Activated CD4-positive, alpha-beta T cell treated with anti-CD3 and anti-CD28 coated beads, Interleukin-2, amount 50 U/mL, for 24 hours (primary cell): ENCODE data around the gene KCNN1.

Experiments used
- DNase-seq, 2 donors: peaks; one replicate each; pipeline ENCODE4 v3.0.0-alpha.2; 2020; ENCODE audit warnings: low read depth in 1 of 2, low spot score in 1 of 2

Gene KCNN1

DNA sequence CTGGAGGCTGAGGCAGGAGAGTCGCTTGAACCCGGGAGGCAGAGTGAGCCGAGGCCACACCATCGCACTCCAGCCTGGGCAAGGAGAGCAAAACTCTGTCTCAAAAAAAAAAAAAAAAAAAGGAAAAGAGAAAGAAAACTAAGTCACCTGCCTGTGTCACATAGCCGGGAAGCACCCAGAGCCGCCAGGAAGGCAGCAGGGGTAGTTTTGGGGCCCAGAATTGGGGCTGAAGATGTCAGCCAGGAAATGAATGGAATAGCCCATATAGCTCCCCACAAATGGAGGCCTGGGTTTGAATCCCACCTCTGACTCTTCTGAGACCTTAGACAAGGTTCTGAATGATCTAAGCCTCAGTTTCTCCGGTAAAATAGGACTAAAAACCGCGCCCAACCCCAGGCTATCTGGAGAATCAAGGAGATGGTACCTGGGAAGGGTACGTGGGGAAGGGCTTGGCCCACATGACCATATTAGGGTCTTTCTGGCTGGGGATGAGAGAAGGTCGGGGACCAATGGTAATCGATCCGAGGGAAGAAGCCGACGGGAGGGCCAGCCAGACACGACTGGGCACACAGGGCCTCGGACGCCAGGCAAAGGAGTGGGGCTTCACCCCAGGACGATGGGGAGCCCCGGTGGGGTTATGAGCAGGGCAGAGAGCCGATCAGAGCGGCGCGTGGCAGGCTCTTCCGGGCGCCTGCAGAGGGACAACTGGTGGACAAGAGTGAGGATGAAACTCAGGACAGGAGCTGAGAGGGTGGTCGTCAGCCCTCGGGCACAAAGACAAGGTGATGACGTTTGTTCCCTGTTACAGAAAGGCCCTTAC lies 19.7 kb upstream of the KCNN1 start:
- no peak for DNase-seq

DNA sequence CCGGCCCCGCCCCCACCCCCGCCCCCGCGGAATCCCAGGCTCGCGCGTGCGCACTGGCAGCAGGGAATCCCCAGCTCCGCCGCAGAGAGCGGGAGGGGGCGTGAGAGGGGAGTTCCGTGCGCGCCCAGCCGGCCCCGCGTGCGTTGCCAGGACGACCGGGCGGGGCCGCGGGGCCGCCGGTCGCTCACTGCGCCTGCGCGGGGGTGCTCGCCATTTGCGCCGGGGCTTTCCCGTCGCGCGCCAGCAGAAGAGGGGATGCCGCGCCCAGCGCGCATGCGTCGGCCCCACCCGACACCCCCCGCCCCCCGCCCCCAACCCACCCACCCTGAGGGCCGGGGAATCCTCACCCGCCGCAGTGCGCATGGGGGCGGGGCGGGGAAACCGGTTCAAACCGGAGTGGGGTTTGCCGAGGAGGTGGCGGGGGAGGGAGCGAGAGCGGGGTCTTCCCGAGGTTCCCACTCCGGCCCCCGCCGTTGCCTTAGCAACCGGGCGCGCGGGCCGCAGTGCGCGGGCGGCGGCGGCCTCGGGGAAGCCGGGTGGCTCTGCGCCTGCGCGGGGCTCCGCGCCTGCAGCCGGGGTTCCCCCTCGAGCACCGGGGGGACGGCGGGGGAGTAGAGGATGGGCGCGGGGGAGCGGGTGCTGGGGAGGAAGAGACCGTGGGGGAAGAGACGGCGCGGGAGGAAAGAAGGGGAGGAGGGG lies 18.9 kb upstream of the KCNN1 start:
- peak; percentile 88 to 90 for DNase-seq

DNA sequence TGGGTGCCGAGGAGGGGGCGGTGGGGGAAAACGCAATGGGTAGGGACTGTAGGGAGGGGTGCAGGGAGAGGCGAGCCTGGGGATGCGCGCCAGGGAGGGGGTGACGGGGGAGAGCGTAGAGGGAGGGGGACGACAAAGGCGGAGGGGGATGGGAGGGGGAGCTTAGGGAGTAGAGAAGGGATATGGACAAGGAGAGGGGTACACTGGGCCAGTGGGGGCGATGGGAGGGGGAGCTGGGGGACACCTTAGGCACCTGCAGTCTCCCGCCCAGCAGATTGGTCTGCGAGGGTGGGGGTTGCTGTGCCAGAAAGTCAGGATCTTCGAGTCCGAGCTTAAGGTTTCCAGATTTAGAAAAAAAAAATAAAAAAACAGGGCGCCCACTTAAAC lies 18.4 kb upstream of the KCNN1 start:
- DNase-seq: no peak

DNA sequence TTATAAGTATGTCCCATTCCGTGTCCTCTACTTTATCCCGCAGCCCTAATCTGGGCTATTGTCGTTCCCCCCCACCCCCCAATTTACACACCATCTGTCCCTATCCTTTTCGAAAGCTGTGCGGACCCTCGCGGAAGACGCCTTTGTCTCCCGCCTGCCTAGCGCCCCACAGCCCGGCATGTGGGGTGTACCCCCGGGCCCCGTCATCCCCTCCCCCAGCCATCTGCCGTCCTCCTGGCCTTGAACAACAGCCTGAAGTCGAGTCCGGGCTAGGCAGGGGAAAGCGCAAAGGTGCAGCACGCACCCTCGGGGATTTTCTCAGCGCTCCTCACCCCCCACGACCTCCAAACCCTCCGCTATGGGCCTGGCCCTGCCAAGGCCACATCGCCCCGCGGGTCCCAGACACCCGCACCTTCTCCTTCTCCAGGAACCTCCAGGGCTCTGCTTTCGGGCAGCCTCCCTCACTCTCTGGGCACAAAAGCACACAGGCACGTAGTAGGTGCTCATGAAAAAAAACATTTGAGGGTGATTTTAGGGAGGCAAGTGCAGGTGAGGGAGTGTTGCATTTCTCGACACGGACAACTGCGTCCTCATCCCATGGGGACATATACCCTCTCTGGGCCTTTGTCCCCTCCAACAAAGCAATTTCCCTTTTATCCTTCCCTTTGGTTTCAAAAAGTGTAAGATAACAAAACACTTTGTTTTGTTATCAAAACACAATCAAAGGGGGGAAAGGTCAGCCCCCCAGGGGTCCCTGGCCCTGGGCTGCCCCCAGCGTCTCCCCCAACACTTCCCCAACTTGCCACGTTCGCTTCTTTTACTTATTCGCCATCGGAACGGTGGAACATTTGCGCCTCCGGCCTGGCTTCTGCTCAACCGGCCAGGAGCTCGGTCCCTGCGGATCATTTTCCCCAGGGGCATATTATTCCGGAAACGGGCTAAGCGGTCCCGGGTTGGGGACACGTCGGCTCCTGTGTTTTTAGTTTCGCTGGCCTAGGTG lies 17.7 kb upstream of the KCNN1 start:
- no peak for DNase-seq

DNA sequence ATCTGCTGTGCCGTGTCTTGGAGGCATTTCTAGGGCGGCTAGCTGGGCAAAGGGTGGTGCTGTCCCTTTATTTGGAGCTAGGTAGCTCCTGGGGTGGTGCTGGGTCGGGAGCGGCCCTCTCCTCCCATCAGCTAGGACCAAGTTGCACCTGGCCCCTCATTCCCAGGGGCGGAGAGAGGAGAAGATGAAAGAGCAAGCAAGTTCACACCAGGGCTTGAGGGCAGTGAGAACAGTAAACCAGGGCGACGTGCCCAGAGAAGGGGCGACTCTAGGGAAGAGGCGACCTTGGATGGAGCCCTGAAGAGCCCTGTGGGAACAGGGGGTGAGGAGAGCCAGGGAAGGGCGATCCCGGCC lies 17.0 kb upstream of the KCNN1 start:
- no peak for DNase-seq

DNA sequence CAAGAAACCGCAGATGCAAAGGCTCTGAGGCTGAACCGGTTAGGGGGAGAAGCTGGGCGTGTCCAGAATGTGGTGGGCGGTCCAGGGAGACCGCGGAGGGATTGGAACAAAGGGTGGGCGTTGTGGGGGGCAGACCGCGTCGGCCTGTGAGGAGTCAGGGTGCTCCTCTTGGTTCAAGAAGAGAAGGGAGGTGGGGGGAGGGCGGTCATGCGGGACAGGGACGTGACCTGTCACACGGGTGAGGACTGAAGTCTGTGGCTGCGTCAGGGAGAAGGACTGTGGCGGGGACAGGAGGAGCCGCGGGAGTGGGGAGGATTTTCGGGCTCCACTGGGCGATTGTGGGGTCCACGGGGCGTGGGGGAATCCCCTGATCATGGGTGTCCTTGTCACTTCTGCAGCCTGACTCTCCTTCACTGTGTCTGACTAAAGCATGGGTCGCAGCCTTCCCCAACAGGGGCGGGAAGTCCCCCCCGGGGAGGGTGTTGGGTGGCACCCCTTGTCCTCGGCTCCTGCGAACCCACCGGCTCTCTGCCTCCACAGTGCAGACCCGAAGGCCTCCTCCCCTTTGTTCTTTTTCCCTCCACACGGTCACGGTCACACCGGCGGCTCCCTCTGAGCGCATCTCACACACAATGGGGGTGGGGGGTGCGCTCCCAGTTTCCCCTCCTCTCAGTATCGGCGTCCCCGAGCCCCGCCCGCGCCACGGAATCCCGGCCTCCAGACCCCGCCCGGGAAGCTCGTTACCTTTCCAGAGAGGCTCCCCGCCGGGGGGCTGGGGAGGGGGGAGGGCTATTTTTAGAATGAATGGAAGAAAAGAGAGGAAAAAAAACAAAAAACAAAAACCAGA lies 16.4 kb upstream of the KCNN1 start:
- no peak for DNase-seq

DNA sequence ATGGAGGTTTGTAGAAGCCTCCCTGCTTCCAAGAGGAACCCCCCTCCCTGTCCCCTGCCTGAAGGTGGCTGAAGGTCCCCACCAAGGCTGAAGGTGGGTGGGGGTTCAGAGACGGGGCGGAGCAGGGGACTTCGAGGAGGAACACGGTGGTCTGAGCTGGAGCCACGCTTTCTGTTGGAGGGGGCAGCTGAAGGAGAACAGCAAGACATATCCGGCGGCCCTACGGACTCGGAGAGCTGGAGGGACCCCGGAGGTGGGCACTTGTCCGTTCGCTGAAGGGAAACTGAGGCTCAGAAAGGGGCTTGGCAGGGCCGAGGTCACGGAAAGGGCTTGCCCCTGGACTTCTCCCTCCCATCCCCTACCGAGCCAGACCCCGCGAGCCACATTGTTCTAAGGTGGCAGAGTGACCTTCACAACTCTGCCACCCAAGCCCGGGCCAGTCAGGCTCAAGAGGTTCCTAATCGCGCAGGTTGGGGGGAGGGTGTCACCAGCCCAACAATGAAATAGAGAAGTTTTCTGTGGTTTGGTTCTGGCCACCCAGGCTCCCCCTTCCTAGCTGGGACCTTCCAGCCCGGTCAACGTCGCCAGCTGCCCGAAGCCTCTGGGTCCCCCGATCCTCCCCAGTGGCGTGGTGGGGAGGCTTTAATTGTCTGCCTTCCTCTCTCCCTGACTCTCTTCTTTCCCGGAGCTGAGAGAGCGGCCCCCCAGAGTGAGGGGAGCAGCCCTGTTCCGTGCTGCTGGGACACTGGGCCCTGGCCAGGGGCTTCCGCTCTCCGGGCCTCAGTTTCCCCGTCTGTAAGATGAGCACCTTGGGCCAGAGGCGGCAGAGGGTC lies 15.5 kb upstream of the KCNN1 start:
- no peak for DNase-seq

DNA sequence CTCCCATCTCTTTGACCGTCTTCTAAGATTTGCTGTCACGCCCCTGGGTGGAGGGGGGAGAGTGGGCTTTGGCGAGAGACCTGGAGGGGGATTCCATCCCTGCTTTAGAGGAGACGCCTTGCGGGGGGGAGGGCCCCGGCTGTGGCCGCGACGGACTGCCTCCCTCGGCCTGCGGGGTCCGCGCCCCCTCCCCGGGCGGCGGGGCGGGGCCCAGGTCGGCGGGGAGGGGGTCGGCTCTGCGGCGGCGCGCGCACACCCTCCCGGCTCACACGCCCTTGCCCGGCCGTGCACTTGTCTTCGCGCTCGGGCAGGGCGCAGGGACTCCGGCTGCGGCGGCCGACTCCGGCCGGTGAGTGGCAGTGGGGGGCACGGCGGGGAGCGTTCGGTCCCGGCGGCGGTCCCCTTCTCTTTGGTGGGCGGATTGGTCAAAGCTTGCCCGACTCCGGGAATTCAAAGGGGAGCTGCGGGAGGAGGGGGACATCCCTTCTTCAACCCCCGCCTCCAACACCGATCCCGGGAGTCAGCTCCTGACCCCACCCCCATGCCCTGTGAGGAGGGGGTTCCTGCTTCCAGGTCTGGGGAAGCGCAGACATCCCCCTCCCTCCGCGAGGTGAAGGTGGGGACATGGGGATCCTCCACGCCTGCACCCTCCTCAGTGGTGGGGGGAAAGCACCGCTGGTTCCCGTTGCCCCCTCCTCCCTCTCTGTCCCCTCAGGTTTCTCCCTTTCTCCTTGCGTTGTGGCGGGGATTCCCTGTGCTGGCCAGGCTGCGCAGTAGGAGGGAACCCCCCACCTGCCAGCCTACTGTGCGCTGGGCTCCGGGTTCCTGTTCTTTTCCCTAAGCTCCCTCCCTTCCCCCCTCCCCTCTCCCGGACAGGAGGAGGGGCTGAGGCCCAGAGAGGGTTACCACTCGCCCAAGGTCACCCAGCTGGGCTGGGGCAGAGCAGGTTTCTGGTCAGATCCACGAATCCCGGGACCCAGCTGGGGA lies 14.6 kb upstream of the KCNN1 start:
- DNase-seq: no peak

DNA sequence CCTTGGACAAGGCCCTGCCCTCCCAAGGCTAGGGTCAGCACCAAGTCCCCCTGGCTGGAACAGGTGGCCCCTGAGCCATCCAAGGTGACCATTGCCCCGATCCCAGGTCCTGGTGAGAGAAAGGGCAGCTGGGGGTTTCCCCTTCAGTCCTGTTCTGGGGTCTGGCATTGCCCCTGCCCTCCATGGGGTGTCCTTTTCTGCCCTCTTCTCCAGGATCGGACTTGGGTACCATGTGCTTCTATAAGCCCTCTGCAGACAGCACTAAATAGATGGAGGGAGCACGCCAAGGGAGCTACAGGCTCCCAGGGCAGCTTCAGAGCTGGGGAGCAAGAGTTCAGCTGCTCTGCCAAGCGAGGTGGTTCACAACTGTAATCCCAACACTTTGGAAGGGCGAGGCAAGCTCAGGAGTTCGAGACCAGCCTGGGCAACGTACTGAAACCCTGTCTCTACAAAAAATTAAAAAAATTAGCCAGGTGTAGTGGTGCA lies 13.5 kb upstream of the KCNN1 start:
- no peak for DNase-seq

DNA sequence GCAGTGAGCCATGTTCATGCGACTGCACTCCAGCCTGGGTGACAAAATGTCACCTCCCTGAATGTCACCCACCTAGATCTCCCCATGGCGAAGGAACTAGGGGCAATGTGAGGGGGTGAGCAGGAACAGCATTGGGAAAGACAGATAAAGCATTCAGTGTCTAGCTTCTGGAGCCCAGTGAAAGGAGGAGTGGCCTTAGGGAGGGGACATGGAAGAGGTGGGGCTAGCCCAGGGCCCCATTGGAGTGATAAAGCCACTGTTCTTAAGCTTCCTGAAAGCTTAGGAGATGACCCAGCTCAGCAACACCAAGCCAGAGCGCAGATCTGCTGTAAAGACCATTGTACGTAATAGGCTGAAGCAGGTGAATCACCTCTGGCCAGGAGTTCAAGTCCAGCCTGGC lies 13.0 kb upstream of the KCNN1 start:
- DNase-seq: no peak

DNA sequence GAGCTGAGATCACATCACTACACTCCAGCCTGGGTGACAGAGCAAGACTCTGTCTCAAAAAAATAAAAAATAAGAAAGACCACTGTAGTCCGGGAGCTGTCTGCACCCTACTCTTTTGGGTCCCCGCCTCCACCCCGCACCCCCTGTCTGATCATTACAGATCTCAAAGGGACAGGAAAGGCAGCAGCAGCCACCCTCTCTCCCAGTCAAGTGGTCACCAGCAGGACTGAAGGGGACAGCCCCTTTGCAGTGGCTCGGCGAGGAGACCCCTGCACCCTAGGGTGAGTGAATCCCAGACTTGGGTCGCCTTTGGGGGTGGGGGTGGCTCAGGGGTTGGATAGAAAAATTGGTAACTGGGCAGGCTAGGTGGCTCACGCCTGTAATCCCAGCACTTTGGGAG lies 12.5 kb upstream of the KCNN1 start:
- no peak for DNase-seq

DNA sequence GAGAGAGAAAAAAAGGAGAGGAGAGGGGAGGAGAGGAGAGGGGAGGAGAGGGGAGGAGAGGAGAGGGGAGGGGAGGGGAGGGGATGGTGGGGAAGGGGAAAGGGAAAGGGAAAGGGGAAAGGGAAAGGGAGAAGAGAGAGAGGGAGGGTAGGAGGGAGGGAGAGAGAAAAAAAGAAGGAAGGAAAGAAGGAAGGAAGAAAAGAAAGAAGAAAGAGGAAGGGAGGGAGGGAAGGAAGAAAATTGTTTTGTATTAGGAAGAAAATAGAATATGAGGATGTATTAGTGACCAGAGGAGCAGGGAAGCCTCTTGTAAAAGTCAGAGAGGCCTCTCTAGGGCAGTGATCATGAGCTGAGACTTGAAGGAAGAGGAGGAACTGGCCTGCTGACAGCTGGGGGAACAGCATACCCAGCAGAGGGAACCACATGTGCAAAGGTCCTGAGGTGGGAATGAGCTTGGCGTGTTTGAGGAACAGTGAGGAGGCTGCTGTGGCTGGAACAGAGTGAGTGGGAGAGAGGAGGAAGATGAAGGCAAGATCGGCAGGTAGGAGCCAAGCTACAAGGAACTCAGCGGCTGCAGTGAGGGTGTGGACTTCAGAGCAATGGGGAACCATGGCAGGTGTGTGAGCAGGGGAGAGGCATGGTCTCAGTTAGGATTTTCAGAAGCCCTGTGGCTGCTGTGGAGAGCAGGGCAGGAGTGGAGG lies 9.6 kb upstream of the KCNN1 start:
- DNase-seq: no peak

DNA sequence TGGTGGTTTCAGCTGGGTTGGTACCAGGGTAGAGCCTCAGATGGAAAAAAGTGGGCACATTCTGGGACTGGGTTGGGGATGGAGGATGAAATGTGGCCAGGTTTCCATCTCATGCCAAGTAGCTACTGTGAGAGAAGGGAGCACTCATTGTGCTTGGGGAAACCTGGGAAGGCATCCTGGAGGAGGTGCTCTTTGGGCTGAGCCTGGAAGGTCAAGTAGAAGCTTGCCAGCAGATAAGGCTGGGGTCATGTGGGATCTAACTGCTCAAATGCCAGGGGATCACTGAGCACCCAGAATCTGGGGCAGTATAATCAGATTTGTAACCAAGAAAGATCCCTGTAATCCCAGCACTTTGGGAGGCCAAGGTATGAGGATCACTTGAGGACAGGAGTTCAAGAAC lies 9.0 kb upstream of the KCNN1 start:
- no peak for DNase-seq

DNA sequence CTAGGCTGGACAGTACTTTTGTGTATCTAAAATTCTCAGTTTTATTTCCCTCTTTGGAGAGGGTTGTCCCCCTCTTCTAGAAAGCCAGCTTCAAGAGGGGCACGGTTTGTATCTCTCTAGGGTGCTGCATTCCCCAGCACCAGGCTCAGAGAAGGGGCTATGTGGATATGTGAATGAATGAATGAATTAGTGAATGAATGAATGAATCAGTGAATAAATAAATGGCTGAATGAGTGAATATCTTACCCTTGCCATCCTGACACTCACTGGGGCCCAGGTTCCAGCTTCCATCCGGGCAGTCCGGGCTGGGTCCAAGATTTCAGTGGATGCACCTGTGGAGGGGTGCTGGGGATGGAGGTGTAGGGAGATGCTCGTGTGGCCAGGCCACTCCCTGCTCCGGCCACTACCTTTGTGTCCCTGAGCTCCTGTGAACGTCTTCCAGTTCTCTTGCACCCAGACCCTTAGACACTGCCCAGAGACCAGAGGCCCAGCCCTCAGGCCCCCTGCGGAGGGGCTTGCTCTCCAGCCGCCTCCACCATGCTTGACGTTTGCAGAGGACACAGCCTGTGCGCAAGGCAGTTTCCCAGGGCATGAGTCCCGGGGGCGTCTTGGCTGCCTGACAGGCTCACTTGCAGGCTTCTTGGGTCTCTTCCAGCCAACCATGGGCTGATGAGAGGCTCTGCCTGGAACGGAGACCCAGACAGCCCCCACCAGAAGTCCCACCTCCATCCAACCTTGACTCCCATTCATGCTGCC lies 2.8 kb upstream of the KCNN1 start:
- no peak for DNase-seq

DNA sequence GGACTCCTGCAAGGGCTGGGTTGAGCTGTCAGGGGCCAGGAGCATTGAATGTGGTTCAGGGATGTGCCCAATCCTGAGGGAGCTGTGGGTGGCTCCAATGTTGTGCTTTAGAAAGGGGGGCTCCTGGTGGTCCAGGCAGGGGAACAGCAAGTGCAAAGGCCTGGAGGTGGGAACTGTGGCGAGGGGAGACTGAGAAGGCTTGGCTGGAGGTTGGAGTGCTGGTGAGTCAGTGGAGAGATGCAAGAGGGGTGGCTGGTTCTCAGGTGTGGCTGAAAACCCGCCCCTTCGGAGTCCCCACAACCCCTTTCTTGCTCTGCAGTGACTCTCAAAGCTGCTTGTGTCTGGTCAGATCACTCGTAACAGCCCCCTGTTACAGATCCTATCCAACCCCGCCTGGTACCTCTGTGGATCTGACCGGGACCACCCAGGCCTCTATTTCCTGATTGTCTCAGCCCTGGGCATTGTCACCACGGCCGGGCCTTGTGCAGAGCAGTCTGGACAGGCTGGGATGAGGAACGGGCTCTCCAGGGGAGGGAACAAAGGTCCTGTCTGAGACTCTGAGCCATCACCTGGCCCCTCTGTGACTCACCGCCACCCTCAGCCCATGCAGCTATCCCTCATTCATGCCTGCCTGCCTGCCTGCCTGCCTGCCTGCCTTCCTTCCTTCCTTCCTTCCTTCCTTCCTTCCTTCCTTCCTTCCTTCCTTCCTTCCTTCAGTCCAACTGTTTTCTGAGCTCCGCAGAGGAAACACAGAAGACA lies 1.4 kb upstream of the KCNN1 start:
- no peak for DNase-seq

DNA sequence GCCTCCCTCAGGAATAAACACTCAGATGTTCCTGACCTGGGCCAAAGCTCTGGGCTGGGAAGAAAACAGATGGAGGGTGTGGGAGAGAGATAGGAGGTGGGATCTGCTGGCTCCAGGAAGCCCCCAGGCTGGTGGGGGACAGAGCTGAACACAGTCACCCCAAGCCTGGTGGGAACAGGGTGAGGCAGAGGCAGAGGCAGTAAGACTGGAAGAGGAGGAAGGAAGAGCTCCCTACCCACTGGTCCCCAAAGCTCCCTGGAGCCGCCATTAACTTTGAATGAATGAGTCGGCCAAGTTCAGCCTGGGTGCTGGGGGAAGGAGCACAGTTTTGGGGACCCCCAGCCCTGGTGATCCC lies 801 bp upstream of the KCNN1 start:
- DNase-seq: no peak
